ENCODE measurements around the gene USH1C.

Gene USH1C

GRCh38 chr11:17526326-17526725, 17.9 kb downstream of the USH1C start:
- no peak for DNase-seq (ENCODE audit: low spot score)

DNA sequence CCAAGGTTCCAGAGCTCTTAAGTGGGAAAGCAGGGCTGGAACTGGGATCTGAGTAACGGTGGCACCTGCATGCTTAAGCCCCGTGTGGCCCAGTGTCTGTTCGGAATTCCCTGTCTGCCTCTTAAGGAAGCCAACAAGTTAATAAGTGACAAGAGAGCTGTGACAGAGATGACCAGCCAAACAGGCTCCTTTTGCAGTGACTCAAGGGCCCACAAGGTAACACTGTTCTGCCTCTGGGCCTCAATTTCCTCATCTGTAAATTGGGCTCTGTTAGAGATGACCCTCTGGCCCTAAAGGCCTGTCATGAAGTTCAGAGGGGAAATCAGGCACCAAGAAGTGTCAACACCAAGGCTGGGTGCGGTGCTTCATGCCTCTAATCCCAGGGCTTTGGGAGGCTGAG, 18.6 kb downstream of the USH1C start:
- no peak for DNase-seq (ENCODE audit: low spot score)

DNA sequence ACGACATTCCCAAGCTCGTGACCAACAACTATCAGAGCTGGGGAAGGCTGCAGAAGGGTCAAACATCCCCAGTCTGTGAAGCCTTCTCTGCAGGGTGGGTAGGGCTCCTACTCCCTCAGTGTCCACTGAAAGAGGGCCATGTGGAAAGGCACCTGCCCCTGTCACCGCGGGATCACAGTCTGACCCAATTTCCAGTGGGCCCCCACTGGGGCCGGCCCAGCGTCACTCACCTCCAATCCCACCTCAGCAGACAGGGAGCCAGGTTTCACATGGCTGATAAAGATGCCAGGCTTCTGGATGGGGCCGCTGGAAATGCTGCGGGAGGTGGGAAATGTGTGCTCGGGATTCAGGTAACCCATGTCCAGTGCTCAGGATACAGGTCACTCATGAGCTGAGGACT, 20.0 kb downstream of the USH1C start:
- no peak for DNase-seq (ENCODE audit: low spot score)

GRCh38 chr11:17522655-17523054, 21.6 kb downstream of the USH1C start:
- DNase-seq (ENCODE audit: low spot score) = no peak

GRCh38 chr11:17521106-17521900, 22.9 kb downstream of the USH1C start:
- no peak for DNase-seq (ENCODE audit: low spot score)

DNA sequence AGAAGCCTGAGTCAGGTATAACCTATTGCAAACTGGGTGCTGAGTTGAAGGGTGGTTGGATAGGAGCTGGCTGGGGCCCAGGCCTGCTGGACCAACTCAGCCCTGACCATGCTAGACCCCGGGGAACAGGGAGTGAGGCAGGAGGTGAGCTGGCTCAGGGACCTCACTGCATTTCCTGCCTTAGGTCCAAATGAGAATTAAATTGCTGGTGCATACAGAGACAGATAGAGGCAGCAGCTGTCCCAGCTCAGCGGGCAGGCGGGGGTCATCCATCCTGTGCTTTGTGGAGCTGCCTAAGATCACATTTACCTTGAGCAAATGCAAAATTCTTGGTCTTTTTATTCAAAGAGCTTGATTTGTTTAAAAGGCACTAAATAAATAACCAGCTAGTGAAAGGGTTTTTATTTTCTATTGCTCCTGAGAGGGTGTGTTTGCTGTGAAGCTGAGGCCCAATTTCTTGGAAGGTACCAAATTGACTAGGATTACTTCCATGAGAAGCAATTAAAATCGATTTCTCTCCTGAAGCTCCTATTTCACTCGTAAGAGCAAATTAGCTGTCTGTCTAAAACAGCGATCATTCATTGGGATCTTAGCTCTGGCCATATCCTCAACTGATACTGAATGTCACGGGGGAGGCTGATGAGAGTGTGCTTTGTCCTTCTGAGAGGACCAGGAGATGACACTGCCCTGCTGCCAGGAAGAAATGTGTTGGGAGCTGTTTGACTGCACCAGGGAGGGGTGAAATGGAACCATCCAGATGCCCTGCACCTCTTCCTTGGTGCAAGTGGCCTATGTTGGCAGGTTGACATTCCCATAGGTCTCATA, 24.9 kb downstream of the USH1C start:
- DNase-seq (ENCODE audit: low spot score) = no peak

GRCh38 chr11:17518366-17518765, 25.9 kb downstream of the USH1C start:
- no peak for DNase-seq (ENCODE audit: low spot score)

GRCh38 chr11:17517186-17517585, 27.0 kb downstream of the USH1C start:
- DNase-seq (ENCODE audit: low spot score) = no peak

- no peak for DNase-seq (ENCODE audit: low spot score)
Measured at GRCh38 chr11:17516551-17517150, 27.6 kb downstream of the USH1C start.

- no peak for DNase-seq (ENCODE audit: low spot score)
Measured at GRCh38 chr11:17515443-17516176, 28.6 kb downstream of the USH1C start.

DNA sequence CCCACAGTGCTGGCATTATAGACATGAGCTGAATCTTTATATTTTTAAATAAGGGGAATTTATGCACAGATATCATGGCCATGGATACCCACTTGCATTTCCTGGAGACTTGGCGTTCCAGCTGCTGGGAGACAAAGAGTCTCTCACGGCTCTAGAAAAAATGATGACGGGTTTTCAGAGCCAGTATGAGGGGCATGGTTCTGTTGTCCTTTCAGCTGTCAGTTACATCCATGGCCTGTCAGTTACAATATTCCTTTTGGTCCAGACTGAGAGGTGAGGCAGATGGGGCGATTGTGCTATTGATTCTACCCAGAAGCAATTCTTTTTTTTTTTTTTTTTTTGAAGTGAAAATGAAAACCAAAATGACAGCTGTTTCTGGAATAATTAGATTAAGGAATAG, 29.7 kb downstream of the USH1C start:
- DNase-seq (ENCODE audit: low spot score) = no peak

- no peak for DNase-seq (ENCODE audit: low spot score)
Measured at GRCh38 chr11:17513853-17514252, 30.4 kb downstream of the USH1C start.

DNA sequence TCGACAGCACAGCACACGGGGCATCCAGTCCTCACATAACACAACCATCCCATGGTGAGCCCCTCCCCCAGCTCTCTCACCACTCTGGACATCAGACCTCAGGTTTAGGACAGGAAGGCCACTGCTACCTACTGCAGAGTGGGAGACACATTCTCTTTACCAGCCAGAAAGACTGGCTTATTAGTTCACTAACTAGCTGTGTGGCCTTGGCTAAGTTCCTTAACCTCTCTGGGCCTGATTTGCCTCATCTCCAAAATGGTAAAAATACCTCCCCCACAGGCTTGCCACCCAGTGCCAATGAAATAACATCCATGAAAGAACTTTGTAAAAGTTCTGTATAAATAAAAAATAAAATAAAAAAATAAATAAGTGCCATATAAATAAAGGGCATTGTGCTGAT, 32.1 kb downstream of the USH1C start:
- no peak for DNase-seq (ENCODE audit: low spot score)

DNA sequence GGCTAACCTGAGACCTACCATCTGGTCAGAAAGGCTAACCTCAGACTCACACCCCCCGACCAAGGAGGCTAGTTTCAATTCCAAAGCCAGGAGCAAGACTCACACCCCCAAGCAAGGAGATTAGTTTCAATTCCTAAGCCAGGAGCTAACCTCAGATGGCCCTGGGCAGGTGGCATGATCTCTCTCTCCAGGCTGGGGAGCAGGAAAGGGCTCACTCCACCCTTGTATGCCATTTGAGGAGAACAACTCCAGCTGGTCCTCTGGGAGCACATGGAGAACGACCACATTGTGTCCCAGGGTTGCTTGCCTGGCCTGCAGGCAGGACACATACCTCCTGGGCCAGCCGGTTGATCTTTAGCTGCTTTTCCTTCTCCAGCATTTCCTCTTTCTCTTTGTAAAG, 32.6 kb downstream of the USH1C start:
- no peak for DNase-seq (ENCODE audit: low spot score)

- DNase-seq (ENCODE audit: low spot score) = no peak
Measured at GRCh38 chr11:17510507-17511206, 33.6 kb downstream of the USH1C start.

DNA sequence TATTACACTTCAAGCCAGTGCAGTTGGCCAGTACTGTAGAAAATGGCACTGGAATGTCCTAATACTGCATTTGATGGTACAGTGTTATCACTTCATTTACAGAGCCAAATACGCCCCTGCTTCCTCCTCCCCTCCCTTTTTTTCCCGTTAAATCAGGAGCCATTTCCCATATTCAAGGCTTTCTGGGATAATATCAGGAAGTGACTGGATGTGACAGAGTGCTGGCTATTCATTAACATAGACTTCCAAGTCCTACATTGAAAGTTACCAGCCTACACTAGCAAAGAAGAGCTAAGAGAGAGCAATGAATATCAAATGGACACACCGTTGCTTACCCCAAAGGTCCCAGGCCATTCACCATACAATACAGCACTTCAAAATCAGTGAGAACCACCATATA, 35.4 kb downstream of the USH1C start:
- no peak for DNase-seq (ENCODE audit: low spot score)

DNA sequence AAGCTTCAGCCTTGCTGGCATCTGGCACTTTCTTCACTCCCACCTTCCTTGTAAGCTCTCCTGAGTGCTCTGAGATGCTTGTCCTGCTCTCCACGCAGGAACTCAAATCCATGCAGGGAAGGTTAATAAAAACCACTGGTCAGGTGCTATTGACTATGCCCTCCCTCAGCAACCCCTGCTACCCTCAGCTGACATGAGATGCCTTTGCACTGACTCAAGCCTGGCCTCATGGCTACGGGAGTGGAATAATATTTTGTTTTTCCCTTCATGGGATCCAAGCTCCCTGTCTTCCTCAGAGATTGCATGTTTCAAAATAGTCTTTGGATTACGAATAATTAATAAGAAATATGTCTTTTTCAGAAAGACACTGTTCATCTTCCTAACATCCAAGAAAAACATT, 35.9 kb downstream of the USH1C start:
- DNase-seq (ENCODE audit: low spot score) = peak; percentile 38

GRCh38 chr11:17507773-17508172, 36.4 kb downstream of the USH1C start:
- DNase-seq (ENCODE audit: low spot score) = no peak

GRCh38 chr11:17506942-17507341, 37.3 kb downstream of the USH1C start:
- DNase-seq (ENCODE audit: low spot score) = no peak

DNA sequence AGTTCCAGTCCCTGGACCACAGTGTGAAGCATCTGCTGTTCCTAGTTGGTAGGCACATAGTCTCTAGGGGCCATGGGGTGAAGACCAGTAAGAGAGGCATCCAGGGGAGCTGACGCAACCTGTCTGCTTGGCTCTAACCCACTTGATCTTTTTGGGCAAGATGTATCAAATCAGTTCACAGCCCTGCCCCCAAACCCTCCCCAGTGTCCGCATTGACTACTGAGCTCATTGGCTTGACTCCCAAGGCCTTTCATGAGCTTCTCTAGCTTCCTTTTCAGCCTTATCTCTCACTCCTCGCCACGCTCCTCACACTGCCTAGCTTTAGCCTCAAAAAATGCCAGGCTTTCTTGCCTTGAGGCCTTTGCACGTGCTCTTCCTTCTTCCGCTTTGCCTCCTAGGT, 37.9 kb downstream of the USH1C start:
- DNase-seq (ENCODE audit: low spot score) = no peak

DNA sequence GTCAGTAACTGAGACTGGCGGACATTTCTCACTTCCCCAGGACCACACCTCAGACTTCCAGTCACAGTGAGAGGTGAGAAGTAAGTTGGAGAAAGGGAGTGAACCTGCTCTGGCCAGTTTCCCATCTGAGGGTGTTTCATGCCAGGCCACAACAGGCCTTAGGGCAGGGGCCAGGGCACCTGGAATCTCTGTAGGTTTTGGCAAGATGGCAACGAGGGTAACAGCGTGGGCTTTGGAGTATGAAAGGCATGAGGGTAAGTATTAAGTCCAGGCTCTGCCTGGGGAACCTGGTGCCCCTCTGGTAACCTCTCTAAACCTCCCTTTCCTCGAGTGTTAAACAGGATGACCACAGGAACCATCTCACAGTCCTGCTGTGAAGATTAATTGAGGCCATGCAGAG, 39.1 kb downstream of the USH1C start:
- DNase-seq (ENCODE audit: low spot score) = no peak
